Measurements from ENCODE around the gene PYROXD2.

DNA sequence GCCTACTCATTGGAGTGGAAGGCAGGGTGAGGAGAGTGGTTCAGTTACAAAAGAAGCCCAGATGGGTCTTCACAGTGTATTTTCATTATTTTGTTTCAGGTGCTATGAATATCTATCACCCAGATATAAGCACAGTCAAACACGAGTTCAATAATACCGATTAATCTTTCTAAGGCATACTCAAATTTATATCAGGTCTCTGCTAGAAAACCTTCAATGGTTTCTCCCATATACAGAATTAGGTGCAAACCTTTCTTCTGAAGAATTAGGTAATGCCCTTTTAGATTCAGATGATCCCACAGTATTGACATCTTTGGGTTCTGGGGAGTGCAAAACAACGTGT is 46.5 kb upstream of the PYROXD2 start:
- TF ChIP-seq CTCF (IDR thresholded peaks at IDR 0.05) (no peak), POLR2AphosphoS5 (IDR thresholded peaks at IDR 0.05; ENCODE audit: low read depth, low read length) (no peak), SIN3A (IDR thresholded peaks at IDR 0.05; ENCODE audit: borderline replicate concordance, insufficient read depth, low read depth, low read length) (no peak)
- TF ChIP-seq, protein P1, sequence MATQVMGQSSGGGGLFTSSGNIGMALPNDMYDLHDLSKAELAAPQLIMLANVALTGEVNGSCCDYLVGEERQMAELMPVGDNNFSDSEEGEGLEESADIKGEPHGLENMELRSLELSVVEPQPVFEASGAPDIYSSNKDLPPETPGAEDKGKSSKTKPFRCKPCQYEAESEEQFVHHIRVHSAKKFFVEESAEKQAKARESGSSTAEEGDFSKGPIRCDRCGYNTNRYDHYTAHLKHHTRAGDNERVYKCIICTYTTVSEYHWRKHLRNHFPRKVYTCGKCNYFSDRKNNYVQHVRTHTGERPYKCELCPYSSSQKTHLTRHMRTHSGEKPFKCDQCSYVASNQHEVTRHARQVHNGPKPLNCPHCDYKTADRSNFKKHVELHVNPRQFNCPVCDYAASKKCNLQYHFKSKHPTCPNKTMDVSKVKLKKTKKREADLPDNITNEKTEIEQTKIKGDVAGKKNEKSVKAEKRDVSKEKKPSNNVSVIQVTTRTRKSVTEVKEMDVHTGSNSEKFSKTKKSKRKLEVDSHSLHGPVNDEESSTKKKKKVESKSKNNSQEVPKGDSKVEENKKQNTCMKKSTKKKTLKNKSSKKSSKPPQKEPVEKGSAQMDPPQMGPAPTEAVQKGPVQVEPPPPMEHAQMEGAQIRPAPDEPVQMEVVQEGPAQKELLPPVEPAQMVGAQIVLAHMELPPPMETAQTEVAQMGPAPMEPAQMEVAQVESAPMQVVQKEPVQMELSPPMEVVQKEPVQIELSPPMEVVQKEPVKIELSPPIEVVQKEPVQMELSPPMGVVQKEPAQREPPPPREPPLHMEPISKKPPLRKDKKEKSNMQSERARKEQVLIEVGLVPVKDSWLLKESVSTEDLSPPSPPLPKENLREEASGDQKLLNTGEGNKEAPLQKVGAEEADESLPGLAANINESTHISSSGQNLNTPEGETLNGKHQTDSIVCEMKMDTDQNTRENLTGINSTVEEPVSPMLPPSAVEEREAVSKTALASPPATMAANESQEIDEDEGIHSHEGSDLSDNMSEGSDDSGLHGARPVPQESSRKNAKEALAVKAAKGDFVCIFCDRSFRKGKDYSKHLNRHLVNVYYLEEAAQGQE (IDR thresholded peaks at IDR 0.05; ENCODE audit: insufficient read depth in 1 of 2, low read depth in 2 of 2, low read length in 1 of 2) = no peak
